ENCODE measurements around the gene FYCO1. TPM values are rescaled to one million over a fixed set of nuclear protein-coding genes. Genes with fewer than 3 reads are reported as not detected.

FYCO1 gene
- total RNA-seq, 2 donors from 2014 or later: 14.6 to 30.3 TPM

- Mint-ChIP-seq H3K9me3 (no peaks in the 10 kb centered on the region), H3K27me3 (peaks cover 0 to 2% of the 10 kb centered on the region in 2 donors), H3K4me1 (ENCODE audit: low read depth in 2 of 2) (peaks cover 61 to 73% of the 10 kb centered on the region in 2 donors), H3K4me3 (peak overlapping the region; percentile 52), H3K36me3 (peaks cover 26% of the 10 kb centered on the region), H3K27ac (peak overlapping the region; percentile 78 to 80)
- no peak for DNase-seq (ENCODE audit: low spot score)
- peak in 1 of 2 donors; percentile 11 for ATAC-seq
Observed at GRCh38 chr3:45948311-45948781, 47.3 kb downstream of the FYCO1 start.

GRCh38 chr3:45947361-45947760 lies 48.3 kb downstream of the FYCO1 start:
- peaks cover 16% of the 10 kb centered on the region for H3K36me3 Mint-ChIP-seq
- no peak overlapping the region for H3K4me3 Mint-ChIP-seq
- peaks cover 0 to 2% of the 10 kb centered on the region in 2 donors for H3K27me3 Mint-ChIP-seq
- H3K27ac Mint-ChIP-seq: peak overlapping the region; percentile 78 to 82
- DNase-seq (ENCODE audit: low spot score): no peak
- H3K9me3 Mint-ChIP-seq: no peaks in the 10 kb centered on the region
- no peak for ATAC-seq
- H3K4me1 Mint-ChIP-seq (ENCODE audit: low read depth in 2 of 2): peaks cover 54 to 80% of the 10 kb centered on the region in 2 donors

GRCh38 chr3:45946875-45947274 lies 48.7 kb downstream of the FYCO1 start:
- peak overlapping the region; percentile 78 to 82 for H3K27ac Mint-ChIP-seq

DNA sequence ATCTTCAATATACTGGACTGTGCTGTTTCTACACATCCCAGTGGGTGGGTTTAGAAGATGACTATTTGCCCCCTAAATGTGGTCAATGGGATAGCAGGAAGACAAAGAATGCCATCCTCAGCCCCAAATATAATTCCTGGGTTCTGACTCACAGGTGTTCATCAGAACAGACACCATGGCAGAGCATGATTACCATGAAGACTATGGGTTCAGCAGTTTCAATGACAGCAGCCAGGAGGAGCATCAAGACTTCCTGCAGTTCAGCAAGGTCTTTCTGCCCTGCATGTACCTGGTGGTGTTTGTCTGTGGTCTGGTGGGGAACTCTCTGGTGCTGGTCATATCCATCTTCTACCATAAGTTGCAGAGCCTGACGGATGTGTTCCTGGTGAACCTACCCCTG lies 49.3 kb downstream of the FYCO1 start:
- Mint-ChIP-seq H3K27me3 (peaks cover 0 to 2% of the 10 kb centered on the region in 2 donors), H3K36me3 (peaks cover 11% of the 10 kb centered on the region), H3K4me1 (ENCODE audit: low read depth in 2 of 2) (peaks cover 43 to 74% of the 10 kb centered on the region in 2 donors), H3K9me3 (no peaks in the 10 kb centered on the region), H3K27ac (peak overlapping the region; percentile 78 to 82), H3K4me3 (no peak overlapping the region)
- ATAC-seq (no peak), DNase-seq (ENCODE audit: low spot score) (no peak)

More at GRCh38 chr3:45946875-45947274, 48.7 kb downstream of the FYCO1 start:
- Mint-ChIP-seq H3K4me1 (ENCODE audit: low read depth in 2 of 2) (peaks cover 49 to 80% of the 10 kb centered on the region in 2 donors), H3K9me3 (no peaks in the 10 kb centered on the region), H3K36me3 (peaks cover 11% of the 10 kb centered on the region), H3K27me3 (peaks cover 0 to 2% of the 10 kb centered on the region in 2 donors), H3K4me3 (no peak overlapping the region)
- DNase-seq (ENCODE audit: low spot score): no peak
- ATAC-seq: no peak

DNA sequence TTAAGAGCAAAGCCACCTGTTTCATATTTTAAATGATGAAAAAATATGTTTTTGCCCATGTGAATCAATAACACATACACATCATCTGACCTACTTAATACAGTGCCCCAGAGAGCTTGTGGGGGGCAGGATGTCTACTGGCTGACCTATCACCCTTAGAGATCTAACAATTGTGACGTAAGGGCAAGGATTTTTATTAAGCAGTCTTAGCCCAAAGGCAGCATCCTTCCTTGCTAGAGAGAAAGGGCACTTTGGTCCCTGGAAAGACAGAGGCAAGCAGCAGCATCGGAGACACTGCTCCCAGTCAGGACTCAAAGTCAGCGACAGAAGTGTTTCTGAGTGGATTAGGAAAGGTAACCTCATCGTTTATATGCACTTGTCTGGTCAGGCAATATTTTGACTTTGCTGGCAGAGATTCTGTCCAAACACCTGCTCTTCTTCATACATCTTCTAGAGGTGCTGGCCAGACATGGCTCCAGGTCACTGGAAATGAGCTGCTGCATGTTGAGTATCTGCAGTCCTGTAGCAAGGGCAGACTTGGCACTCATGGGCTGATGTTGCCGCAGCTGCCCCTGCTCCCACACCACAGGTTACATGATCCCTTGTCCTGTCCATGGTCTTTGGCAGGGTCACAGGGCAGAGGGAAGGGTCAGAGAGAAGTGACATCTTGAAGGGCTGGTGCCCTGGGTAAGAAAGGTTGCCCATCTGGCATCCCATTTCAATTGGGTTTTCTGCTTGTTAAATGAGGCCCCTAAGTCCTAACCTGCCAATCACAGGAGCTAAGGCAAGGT lies 50.6 kb downstream of the FYCO1 start:
- peak overlapping the region; percentile 63 for H3K4me3 Mint-ChIP-seq
- ATAC-seq (no peak), DNase-seq (ENCODE audit: low spot score) (no peak)
- no peaks in the 10 kb centered on the region for H3K9me3 Mint-ChIP-seq
- H3K4me1 Mint-ChIP-seq (ENCODE audit: low read depth in 2 of 2): peaks cover 35 to 71% of the 10 kb centered on the region in 2 donors
- H3K27ac Mint-ChIP-seq: peak overlapping the region; percentile 75 to 82
- peaks cover 11% of the 10 kb centered on the region for H3K36me3 Mint-ChIP-seq
- H3K27me3 Mint-ChIP-seq: peaks cover 0 to 2% of the 10 kb centered on the region in 2 donors

GRCh38 chr3:45943207-45943846 lies 52.3 kb downstream of the FYCO1 start, which contains the start of gene CXCR6:
Gene CXCR6 (plus strand): TSS chr3:45943464. CDS start chr3:45946482, 3,018 bp downstream.
- no peak for DNase-seq (ENCODE audit: low spot score)
- H3K9me3 Mint-ChIP-seq: no peaks in the 10 kb centered on the region
- H3K4me1 Mint-ChIP-seq (ENCODE audit: low read depth in 2 of 2): peaks cover 37 to 77% of the 10 kb centered on the region in 2 donors
- H3K36me3 Mint-ChIP-seq: peaks cover 9% of the 10 kb centered on the region
- no peaks in the 10 kb centered on the region for H3K27me3 Mint-ChIP-seq
- peak within 1 kb of the TSS; percentile 70 to 82 for H3K27ac Mint-ChIP-seq
- peak; percentile 16 to 66 for ATAC-seq
- H3K4me3 Mint-ChIP-seq: peak within 1 kb of the TSS; percentile 58

- Mint-ChIP-seq H3K4me3 (peak overlapping the region; percentile 58), H3K9me3 (no peaks in the 10 kb centered on the region), H3K27ac (peak overlapping the region; percentile 70 to 82), H3K4me1 (ENCODE audit: low read depth in 2 of 2) (peaks cover 34 to 73% of the 10 kb centered on the region in 2 donors), H3K36me3 (no peaks in the 10 kb centered on the region), H3K27me3 (no peaks in the 10 kb centered on the region)
- ATAC-seq (no peak), DNase-seq (ENCODE audit: low spot score) (no peak)
Observed at GRCh38 chr3:45942051-45942825, 53.4 kb downstream of the FYCO1 start.

DNA sequence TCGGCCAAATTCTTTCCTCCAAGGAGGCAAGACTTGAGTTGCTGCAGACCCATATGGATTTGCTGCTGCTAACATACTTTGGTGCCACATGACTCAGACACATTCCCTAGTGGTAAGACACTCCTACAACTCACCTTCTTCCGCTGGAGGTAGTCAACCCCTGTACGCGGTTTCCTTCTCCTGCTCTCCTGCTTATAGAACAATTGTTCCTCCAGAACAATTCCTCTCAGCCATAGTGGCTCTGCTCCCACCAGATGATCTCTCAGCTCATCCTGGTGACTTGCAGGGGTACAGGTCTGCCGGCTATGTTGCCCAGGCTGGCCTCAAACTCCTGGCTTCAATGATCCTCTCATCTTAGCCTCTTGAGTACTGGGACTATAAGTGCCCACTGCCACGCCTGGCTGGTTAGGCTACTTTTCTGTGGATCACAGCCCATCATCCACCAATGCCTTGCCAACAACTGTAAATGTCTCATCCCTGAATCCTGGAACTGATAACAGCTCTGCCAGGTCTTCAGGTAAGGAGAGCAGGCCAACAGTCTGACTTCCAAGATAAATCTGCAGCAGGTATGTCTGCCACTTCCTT lies 54.8 kb downstream of the FYCO1 start:
- Mint-ChIP-seq H3K4me1 (ENCODE audit: low read depth in 2 of 2) (peaks cover 25 to 65% of the 10 kb centered on the region in 2 donors), H3K27me3 (no peaks in the 10 kb centered on the region), H3K9me3 (no peaks in the 10 kb centered on the region), H3K4me3 (no peak overlapping the region), H3K36me3 (no peaks in the 10 kb centered on the region), H3K27ac (peak overlapping the region in 1 of 2 donors; percentile 65)
- ATAC-seq: no peak
- no peak for DNase-seq (ENCODE audit: low spot score)

DNA sequence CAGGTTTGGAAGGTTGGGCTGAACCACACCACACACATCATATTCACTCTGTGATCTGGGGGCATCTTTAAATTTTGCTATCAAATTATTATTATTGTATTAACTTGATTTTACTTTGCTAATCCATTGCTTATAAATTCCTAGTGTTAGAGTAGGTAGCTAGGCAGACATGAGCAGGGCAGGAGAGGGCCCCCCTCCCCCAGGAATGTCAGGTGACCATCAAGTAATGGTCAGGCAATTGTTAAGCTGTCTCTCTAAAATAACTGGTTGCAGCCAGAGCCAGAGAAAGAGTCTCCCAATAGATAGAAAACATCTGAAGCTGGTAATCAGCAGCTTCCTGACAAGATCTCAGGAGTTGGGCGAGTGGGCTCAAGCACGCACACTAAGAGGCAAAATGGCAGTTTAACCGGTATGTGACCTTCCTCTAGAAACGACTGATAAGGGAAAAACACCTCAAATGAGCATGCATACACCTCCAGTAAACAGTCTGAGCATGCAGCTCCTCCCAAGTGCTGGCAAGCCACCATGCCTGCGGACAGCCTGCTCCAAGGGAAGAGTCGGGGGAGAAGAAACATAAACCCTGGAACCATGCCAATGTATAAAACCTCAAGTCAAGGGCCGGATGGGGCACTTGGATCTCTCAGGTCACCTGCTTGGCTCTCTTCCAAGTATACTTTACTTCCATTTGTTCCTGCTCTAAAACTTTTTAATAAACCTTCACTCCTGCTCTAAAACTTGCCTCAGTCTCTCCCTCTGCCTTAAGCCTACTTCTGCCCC lies 55.4 kb downstream of the FYCO1 start:
- H3K27ac Mint-ChIP-seq: peak overlapping the region in 1 of 2 donors; percentile 56
- no peaks in the 10 kb centered on the region for H3K27me3 Mint-ChIP-seq
- DNase-seq (ENCODE audit: low spot score) (no peak), ATAC-seq (no peak)
- H3K4me3 Mint-ChIP-seq: no peak overlapping the region
- H3K9me3 Mint-ChIP-seq: no peaks in the 10 kb centered on the region
- H3K4me1 Mint-ChIP-seq (ENCODE audit: low read depth in 2 of 2): peaks cover 21 to 62% of the 10 kb centered on the region in 2 donors
- H3K36me3 Mint-ChIP-seq: peaks cover 6% of the 10 kb centered on the region

DNA sequence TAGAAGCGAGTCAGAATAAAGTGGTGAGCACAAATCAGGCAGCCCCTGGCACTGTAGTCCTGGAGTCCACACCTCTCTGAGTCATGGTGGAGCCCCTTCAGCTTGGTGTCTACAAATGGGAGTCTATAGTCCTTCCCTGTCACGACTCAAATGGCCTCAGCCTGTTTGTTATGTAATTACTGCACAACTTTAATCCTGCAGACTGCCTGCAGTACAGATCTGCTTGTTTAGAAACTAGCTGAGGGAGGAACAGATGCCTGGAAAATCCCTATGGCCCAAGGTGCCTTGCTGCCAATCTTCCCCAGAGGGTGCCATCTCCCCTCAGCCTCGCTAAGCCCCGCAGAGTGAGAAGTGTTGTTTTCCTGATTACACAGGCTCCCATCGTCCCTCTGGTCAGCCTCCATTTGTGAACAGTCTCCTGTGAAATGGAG lies 56.3 kb downstream of the FYCO1 start:
- peaks cover 19 to 55% of the 10 kb centered on the region in 2 donors for H3K4me1 Mint-ChIP-seq (ENCODE audit: low read depth in 2 of 2)
- H3K4me3 Mint-ChIP-seq: peak overlapping the region; percentile 47
- no peak for DNase-seq (ENCODE audit: low spot score)
- H3K27ac Mint-ChIP-seq: peak overlapping the region; percentile 48 to 56
- H3K9me3 Mint-ChIP-seq: no peaks in the 10 kb centered on the region
- peak; percentile 71 to 72 for ATAC-seq
- no peaks in the 10 kb centered on the region for H3K27me3 Mint-ChIP-seq
- H3K36me3 Mint-ChIP-seq: peaks cover 10% of the 10 kb centered on the region

DNA sequence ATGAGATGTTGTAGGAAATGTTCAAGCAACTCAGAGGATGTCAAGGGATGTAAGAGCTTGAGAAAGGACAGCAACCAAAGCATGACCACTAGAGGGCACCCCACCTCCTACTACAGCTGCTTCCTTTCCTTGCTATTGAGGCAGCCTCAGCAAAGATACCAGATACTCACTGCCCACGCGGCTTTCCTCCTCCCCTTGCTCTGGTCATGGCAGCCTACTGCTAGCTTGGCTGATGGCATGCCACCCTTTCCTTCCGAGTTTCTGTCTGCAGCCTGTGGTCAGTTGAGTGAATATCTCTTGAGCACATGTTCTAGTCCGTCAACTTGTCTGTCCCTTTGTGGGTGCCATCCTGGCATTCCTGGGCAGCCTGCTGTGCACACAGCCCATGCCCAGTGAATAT lies 56.8 kb downstream of the FYCO1 start:
- peak overlapping the region; percentile 48 to 56 for H3K27ac Mint-ChIP-seq
- peak; percentile 83 to 86 for ATAC-seq
- peak; percentile 88 for DNase-seq (ENCODE audit: low spot score)
- H3K4me3 Mint-ChIP-seq: peak overlapping the region; percentile 47
- peaks cover 15% of the 10 kb centered on the region for H3K36me3 Mint-ChIP-seq
- H3K27me3 Mint-ChIP-seq: no peaks in the 10 kb centered on the region
- H3K9me3 Mint-ChIP-seq: no peaks in the 10 kb centered on the region
- peaks cover 19 to 53% of the 10 kb centered on the region in 2 donors for H3K4me1 Mint-ChIP-seq (ENCODE audit: low read depth in 2 of 2)

DNA sequence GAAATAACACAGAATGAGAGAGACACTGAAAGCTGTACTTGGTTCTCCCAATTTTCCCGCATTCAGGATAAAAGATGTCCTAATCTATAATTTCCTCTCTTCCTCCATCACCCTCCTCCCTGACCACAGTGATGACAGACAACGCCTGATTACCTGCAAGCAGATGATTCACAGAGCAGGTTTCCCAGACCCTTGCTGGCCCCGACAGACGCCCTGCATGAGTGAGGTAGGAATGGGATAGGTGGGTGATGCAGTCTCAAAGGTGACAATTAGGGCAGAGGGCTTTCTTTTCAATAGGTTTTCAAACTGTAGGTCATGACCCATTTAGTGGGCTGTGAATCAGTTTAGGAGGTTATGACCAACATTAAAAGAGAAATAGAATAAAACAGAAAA lies 57.6 kb downstream of the FYCO1 start:
- Mint-ChIP-seq H3K9me3 (no peaks in the 10 kb centered on the region), H3K4me1 (ENCODE audit: low read depth in 2 of 2) (peaks cover 19 to 45% of the 10 kb centered on the region in 2 donors)

More for the DNA sequence above, 57.6 kb downstream of the FYCO1 start:
- Mint-ChIP-seq H3K27ac (no peak overlapping the region), H3K36me3 (peaks cover 22% of the 10 kb centered on the region), H3K4me3 (no peak overlapping the region), H3K27me3 (no peaks in the 10 kb centered on the region)
- DNase-seq (ENCODE audit: low spot score): no peak
- no peak for ATAC-seq

All from natural killer cell treated with Interleukin-12 subunit alpha and Interleukin-12 subunit beta and Interleukin-15 and Interleukin-18, amount 100 ng/mL, for 72 hours (primary cell).